GM12873 (cell line): ENCODE data around the gene USP14.

Source experiments
- CTCF ChIP-seq: IDR thresholded peaks from 2 replicates; pipeline ENCODE4 v1.5.1; 2012; ENCODE audit warnings: low read depth, mild to moderate bottlenecking, moderate library complexity, low read length, control low read depth; ENCODE audit not compliant: insufficient read depth; ENCODE audit errors: missing control alignments

Gene USP14

GRCh38 chr18:179499-179898 lies 21.1 kb downstream of the USP14 start:
- no peak for TF ChIP-seq CTCF

- no peak for TF ChIP-seq CTCF
Measured at GRCh38 chr18:181711-182110, 23.4 kb downstream of the USP14 start.

- TF ChIP-seq CTCF = no peak
Measured at GRCh38 chr18:183769-184168, 25.4 kb downstream of the USP14 start.

- no peak for TF ChIP-seq CTCF
Measured at GRCh38 chr18:189254-189653, 30.9 kb downstream of the USP14 start.

GRCh38 chr18:191725-192124 lies 33.4 kb downstream of the USP14 start:
- TF ChIP-seq CTCF = no peak

GRCh38 chr18:192801-193200 lies 34.4 kb downstream of the USP14 start:
- no peak for TF ChIP-seq CTCF

GRCh38 chr18:195651-196050 lies 37.3 kb downstream of the USP14 start:
- no peak for TF ChIP-seq CTCF
